SU-DHL-6 (cell line): ENCODE results near the gene MAP2.

Experiments
- H2AFZ ChIP-seq: fragments of 200-600 bp; sonication (generic); 2 replicates; pipeline ENCODE4 v1.6.1; 2014; ENCODE audit warnings: low read depth, mild to moderate bottlenecking, moderate library complexity, mixed read lengths, antibody characterized with exemption, low read length; ENCODE audit not compliant: severe bottlenecking
- H3F3A ChIP-seq: fragments of 200-600 bp; shearing (Covaris generic); 2 replicates; pipeline ENCODE4 v1.6.0; 2016; ENCODE audit warnings: antibody characterized with exemption, mild to moderate bottlenecking; ENCODE audit not compliant: insufficient read depth
- H3K27ac ChIP-seq: fragments of 200-600 bp; sonication (generic); 2 replicates; pipeline ENCODE4 v1.5.1; 2016; ENCODE audit warnings: low read depth, mild to moderate bottlenecking, low read length, moderate library complexity, mixed read lengths
- H3K27me3 ChIP-seq: fragments of 200-600 bp; sonication (generic), shearing (Covaris generic); 2 replicates; pipeline ENCODE4 v1.6.0; 2014; ENCODE audit warnings: mild to moderate bottlenecking, low read length
- H3K36me3 ChIP-seq: fragments of 200-600 bp; sonication (generic); 2 replicates; pipeline ENCODE4 v1.6.1; 2014; ENCODE audit warnings: mild to moderate bottlenecking, low read length, mixed read lengths
- H3K4me2 ChIP-seq: fragments of 300-600, 200-600 bp; shearing (Covaris generic), sonication (generic); 2 replicates; pipeline ENCODE4 v1.6.0; 2014; ENCODE audit warnings: low read length, low read depth, mild to moderate bottlenecking; ENCODE audit not compliant: poor library complexity, severe bottlenecking
- H3K4me3 ChIP-seq: fragments of 200-600 bp; sonication (generic); 2 replicates; pipeline ENCODE4 v1.5.1; 2014; ENCODE audit warnings: antibody characterized with exemption, low read length, mild to moderate bottlenecking, mixed read lengths; ENCODE audit not compliant: insufficient read depth, poor library complexity, severe bottlenecking
- H3K79me2 ChIP-seq: fragments of 200-600 bp; sonication (generic); 2 replicates; pipeline ENCODE4 v1.6.1; 2014; ENCODE audit warnings: mild to moderate bottlenecking, low read length, moderate library complexity; ENCODE audit not compliant: insufficient read depth
- H3K9ac ChIP-seq: fragments of 200-600 bp; sonication (generic); 2 replicates; pipeline ENCODE4 v1.7.0; 2014; ENCODE audit warnings: mild to moderate bottlenecking, low read length
- H3K9me2 ChIP-seq: fragments of 200-600 bp; sonication (generic); replicated peaks from 2 replicates; pipeline ENCODE4 v1.6.1; 2014; ENCODE audit warnings: low read length; ENCODE audit not compliant: insufficient read depth
- H3K9me3 ChIP-seq: fragments of 200-600 bp; sonication (generic); 2 replicates; pipeline ENCODE4 v1.6.1; 2014; ENCODE audit warnings: low read length, mixed read lengths; ENCODE audit not compliant: insufficient read depth
- H4K20me1 ChIP-seq: fragments of 200-600 bp; sonication (generic); 2 replicates; pipeline ENCODE4 v1.6.1; 2014; ENCODE audit warnings: low read depth, mild to moderate bottlenecking, antibody characterized with exemption, low read length, moderate library complexity, mixed read lengths
- EZH2phosphoT487 ChIP-seq: fragments of 200-600 bp; sonication (generic), shearing (Covaris generic); conservative IDR thresholded peaks from 2 replicates; pipeline ENCODE4 v1.6.1; 2018; ENCODE audit warnings: mild to moderate bottlenecking, antibody characterized with exemption, low read length, moderate library complexity, mixed read lengths
- TF ChIP-seq, protein P1 (sequence below): fragments of 200-600 bp; sonication (generic); IDR thresholded peaks from one replicate; pipeline ENCODE4 v1.5.1; 2017; ENCODE audit warnings: antibody characterized with exemption, mild to moderate bottlenecking, low read length, moderate library complexity; ENCODE audit not compliant: insufficient read depth, poor library complexity, severe bottlenecking

MAP2 gene

DNA sequence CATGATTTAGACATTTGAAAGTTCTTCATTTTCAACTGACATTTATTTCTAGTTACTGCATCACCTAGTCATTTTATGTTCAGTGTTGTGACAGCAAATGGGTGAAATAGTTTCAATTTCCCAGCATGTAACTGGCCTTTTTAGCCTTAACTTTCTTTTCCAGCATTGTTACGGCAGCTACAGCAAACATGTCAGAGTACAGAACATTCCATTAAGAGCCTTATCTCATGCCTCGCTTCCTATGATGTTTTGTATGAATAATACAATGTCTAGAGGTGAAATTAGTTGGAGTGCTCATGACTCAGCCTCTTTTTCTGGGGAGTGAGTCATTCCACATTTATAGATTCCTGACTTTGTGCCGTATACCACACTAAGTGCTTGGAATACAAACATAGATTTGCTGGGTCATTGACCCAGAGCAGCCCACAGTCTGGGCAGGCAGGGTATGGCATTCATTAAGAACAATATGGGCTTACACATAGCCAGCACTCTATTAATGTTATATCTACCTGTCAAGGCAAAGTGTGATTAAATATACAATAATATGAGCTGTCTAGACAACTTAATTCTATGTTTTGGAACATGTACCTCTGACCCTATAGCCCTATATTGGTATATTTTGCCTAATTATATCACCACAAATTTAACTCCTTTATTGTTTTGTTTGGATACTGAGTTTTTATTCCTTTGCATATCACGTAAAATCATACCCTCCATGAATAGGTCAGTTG lies 72.2 kb downstream of the MAP2 start:
- H3K36me3 ChIP-seq = no peaks in the 10 kb centered on the region
- H3K4me3 ChIP-seq = no peak overlapping the region
- no peaks in the 10 kb centered on the region for H3K27me3 ChIP-seq
- no peak for TF ChIP-seq EZH2phosphoT487
- TF ChIP-seq, protein P1, sequence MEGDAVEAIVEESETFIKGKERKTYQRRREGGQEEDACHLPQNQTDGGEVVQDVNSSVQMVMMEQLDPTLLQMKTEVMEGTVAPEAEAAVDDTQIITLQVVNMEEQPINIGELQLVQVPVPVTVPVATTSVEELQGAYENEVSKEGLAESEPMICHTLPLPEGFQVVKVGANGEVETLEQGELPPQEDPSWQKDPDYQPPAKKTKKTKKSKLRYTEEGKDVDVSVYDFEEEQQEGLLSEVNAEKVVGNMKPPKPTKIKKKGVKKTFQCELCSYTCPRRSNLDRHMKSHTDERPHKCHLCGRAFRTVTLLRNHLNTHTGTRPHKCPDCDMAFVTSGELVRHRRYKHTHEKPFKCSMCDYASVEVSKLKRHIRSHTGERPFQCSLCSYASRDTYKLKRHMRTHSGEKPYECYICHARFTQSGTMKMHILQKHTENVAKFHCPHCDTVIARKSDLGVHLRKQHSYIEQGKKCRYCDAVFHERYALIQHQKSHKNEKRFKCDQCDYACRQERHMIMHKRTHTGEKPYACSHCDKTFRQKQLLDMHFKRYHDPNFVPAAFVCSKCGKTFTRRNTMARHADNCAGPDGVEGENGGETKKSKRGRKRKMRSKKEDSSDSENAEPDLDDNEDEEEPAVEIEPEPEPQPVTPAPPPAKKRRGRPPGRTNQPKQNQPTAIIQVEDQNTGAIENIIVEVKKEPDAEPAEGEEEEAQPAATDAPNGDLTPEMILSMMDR = no peak
- no peak overlapping the region for H2AFZ ChIP-seq
- H3K9me3 ChIP-seq = no peaks in the 10 kb centered on the region
- H3K4me2 ChIP-seq = no peak overlapping the region
- H3K9me2 ChIP-seq = no peaks in the 10 kb centered on the region
- no peak overlapping the region for H3K27ac ChIP-seq
- H3K9ac ChIP-seq = no peak overlapping the region
- H3F3A ChIP-seq = no peaks in the 10 kb centered on the region
- no peaks in the 10 kb centered on the region for H3K79me2 ChIP-seq
- H4K20me1 ChIP-seq = no peaks in the 10 kb centered on the region

DNA sequence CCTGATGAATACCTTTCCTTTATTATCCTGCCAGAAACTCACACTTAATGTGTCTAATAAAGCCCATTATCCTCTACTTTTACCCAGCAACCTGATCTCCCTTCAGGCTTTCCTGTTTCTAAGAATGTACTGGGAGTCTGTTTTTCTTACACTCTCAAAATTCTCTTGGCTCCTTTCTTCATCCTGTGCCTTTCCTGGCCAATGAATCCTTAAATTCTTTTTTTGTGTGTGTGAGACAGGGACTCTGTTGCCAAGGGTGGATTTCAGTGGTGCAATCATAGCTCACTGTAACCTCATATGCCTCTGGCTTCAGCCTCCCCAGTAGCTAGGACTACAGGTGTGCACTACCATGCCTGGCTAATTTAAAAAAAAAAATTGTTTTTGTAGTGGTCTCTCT lies 72.7 kb downstream of the MAP2 start:
- H3K4me3 ChIP-seq = no peak overlapping the region

DNA sequence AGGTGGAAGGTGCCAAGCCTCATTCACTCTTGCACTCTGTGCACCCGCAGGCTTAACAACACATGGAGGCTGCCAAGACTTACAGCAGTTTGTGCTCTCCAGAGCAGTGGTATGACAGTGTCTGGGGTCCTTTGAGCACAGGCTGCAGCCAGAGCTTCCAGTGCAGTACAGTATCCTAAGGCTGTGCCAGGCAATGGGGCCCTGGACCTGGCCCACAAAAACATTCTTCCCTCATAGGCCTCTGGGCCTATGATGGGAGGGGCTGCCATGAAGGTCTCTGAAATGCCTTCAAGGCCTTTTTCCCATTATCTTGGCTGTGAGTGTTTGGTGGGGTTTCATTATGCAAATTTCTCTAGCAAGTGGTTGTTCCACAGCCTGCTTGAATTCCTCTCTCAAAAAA lies 74.8 kb downstream of the MAP2 start:
- Histone ChIP-seq H3K4me2 (no peak overlapping the region), H3K36me3 (no peaks in the 10 kb centered on the region)

More for the DNA sequence above, 72.7 kb downstream of the MAP2 start:
- Histone ChIP-seq H3K9me2 (no peaks in the 10 kb centered on the region), H3K27ac (no peak overlapping the region), H3F3A (no peaks in the 10 kb centered on the region), H3K36me3 (no peaks in the 10 kb centered on the region), H3K4me2 (no peak overlapping the region), H3K27me3 (no peaks in the 10 kb centered on the region), H3K9ac (no peak overlapping the region), H3K79me2 (no peaks in the 10 kb centered on the region), H3K9me3 (no peaks in the 10 kb centered on the region), H2AFZ (no peak overlapping the region), H4K20me1 (no peaks in the 10 kb centered on the region)
- TF ChIP-seq, protein P1 = no peak
- TF ChIP-seq EZH2phosphoT487 = no peak

More for the DNA sequence above, 74.8 kb downstream of the MAP2 start:
- no peak overlapping the region for H3K4me3 ChIP-seq
- H4K20me1 ChIP-seq = no peaks in the 10 kb centered on the region
- no peak overlapping the region for H2AFZ ChIP-seq
- no peaks in the 10 kb centered on the region for H3K9me2 ChIP-seq
- H3K9me3 ChIP-seq = no peaks in the 10 kb centered on the region
- H3K27ac ChIP-seq = no peak overlapping the region
- no peaks in the 10 kb centered on the region for H3K79me2 ChIP-seq
- H3K9ac ChIP-seq = no peak overlapping the region
- H3F3A ChIP-seq = no peaks in the 10 kb centered on the region
- no peaks in the 10 kb centered on the region for H3K27me3 ChIP-seq
- TF ChIP-seq EZH2phosphoT487 = no peak
- TF ChIP-seq, protein P1 = no peak
